Measurements from ENCODE around the gene EPHB1.

GRCh38 chr3:134881305-134881704 lies 86.2 kb downstream of the EPHB1 start:
- TF ChIP-seq CTCF (IDR thresholded peaks at IDR 0.05 in 4 of 5, conservative IDR thresholded peaks at IDR 0.05 in 1 of 5) (no peak), POLR2A (IDR thresholded peaks at IDR 0.05) (no peak)
